GM19351 (cell line): ENCODE data around the gene SSR2.
"Not testable (repeated sequence)": the region's sequence is repeated elsewhere in the genome, so short reads cannot be mapped to it uniquely, and the experiment has no call there.

Experiments used
- ATAC-seq: cut with Tn5 transposase; IDR thresholded peaks from one replicate; pipeline ENCODE4 v1.9.1; 2021; ENCODE audit warnings: mild to moderate bottlenecking, moderate library complexity; ENCODE audit not compliant: unreplicated experiment

The SSR2 gene

DNA sequence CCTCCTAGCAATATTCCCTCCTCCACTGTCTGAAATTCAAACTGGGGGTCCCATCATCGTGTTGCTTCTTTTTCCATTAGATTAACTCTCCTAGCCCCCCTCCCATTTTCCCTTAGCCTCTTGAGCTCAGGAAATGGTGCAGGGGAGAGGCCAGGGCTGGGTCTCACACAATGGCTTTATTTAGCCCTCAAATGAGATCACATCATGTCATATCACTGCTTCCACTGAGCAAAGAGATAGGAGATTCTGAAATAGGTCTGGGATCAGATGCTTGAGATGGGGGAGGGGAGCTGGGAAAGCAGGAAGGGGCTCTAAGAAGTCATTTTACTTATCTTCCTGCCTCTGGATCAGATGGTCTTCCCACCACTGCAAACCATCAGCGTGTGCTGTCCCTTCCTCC, 24.6 kb downstream of the SSR2 start:
- ATAC-seq, result no peak

DNA sequence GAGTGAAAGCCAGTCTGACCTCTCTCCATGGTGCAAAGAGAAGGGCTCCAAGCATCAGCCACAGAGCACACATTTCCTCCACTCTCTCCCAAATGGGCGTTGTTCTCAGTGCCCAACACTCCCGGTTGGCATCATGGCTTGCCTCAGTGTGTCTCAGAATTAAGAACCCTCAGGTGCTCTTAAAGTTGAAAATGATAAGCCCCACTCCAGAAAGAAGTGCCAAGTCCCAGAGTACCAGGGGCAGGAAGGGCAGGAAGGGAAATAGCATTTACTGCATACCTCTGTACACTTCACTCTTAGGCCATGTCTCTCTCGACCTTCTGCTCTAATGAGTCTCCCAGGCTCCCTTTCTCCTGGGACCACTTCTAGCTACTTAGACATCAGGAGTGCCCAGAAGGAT, 27.2 kb downstream of the SSR2 start:
- ATAC-seq, result no peak

DNA sequence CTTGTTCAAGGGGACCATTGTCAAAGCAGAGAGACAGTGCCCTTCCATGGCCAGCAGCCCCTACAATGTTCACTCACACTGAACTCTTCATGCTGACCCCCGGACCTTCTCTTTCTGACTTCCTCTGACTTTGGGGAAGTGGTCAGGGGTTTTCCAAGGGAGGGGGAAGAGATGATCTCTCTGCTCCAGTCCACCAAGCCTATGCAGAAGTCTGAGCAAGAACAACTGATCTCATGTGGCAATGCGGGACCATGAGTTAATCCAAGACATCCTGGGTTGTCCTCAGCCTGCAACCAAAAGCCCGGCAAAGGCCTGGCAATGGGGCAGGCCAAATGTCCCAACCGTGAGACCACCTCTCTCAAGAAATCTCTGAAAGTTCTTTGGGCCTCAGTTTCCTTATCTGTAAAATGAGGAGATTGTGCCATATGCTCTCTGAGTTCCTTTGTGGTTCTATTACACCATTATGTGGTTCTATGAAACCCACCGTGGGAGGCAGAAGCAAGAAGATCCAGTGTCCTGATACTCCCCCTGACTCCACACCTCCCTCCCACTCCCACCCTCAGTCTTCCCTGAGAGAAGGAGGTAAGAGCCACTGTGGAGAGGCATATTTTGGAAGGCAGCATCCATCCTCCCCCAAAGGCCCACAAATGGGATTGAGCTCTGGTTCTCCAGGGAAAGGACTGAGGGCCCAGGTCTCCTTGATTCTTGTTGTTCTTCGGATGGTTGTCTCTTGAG, 30.6 kb downstream of the SSR2 start:
- no peak for ATAC-seq

DNA sequence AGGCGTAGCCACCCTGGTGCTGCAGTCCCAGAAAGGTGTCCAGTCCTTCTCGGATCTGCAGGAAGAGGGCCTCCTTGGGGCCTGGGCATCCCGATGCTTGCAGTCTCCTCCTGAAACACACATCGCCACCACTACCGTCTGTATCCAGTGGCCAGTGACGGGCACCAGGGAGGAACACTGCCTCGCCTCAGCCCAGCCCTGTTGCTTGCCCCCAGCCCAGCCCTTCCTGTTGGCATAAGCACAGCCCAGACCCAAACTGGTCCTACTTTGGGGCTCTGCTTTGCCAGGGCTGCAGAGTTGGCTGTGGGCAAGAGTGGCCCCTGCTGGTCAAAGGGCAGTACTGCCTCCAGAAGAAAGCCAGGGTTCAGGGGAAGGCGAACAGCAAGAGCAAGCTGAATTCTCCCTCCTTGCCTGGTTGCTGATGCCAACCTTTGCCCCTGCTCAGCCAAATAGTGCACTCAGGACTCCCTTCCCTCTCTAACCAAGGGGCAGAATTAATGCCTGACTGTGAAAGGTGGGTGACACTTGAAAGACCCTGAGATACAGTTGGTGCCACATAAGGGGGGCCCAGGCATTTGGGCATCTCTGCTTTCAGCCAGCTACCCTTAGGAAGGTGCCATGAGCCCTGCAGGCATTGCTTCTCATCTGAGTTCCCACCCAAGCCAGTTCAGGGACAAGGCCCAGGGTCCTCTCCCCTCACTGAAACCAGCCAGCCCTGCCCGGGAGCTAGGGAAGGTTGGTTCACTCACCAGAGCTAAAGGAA, 31.3 kb downstream of the SSR2 start:
- ATAC-seq, result peak; percentile 45

DNA sequence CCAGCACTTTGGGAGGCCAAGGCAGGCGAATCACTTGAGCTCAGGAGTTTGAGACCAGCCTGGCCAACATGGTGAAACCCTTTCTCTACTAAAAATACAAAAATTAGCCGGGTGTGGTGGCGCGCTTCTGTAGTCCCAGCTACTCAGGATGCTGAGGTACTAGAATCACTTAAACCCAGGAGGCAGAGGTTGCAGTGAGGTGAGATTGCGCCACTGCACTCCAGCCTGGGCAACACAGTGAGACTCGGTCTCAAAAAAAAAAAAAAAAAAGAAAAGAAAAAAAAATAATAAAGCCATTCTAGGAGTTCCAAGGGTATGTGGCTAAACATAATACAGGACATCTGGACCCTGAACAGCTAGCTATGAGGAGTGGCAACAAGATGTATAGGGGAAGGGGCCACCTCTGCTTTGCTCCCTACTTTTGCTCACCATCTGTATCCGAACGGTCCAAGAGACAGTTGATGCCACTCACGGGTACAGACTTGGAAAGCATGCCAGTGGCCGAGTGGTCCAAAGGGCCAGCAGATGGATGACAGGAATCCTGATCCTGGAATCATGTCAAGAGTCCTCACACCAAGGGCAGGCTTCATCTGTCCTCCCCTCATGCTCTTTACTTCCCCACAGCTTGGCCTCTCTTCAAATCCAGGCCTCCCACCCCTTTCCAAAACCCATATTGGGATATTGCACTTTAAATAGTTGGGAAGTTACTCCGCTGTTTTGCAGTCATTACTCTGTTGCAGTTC, 35.7 kb downstream of the SSR2 start:
- not testable (repeated sequence) for ATAC-seq

DNA sequence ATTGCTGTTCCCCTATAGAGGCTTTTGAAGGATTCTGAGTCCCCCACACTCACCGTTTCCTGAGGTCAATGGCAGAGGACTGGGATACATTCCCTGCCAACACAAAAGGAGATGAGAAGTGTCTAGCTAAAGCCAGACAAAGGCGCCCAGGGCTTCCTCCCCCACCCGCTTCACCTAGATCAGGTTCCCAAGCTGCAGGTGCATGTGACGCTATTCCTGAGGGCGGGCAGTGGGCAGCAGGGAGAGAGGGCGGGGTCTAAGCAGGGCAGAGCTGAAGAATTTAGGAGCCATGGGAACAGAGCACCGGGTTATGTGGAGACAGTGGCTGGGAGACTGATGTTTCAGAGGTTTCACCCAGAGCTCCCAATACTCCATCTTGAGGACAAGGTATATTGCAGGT, 36.4 kb downstream of the SSR2 start:
- ATAC-seq, result no peak

DNA sequence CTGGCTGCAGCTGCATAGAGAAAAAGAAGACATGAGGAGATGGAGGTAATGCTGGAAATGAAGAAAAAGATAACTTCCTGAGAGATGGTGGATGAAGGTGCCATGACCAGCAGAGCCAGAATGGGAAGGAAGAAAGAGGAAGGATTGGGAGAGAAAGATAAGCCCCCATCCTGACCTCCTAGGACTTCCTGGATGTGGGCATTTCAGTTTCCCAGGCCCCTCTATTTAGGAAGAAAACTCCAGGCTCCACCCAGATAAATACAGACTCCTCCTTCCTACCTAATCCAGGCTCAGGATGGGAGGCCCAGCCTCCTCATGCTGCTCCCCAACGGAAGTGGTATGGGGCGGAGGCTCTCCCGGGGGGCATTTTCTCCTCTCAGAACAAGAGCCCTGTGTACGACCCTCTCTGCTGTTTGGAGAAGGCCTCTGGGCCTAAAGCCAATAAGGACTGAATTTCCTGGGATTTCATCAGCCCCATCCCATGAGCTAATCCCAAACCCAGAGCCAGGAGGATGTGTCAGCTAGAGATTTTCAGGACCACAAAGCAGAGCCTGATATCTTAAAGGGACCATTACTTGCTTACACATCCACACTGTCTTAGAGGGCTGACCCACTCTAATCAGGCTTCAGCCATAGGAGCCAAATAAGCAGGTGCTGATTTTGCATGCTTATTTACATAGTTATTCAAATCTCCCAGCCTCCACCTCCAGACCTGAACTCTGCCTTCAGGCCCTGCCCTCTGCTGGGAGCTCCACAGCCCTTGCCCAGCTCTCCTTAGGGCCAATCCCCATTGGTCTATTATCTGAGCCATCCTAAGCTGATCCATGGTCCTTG, 37.3 kb downstream of the SSR2 start:
- ATAC-seq, result no peak

DNA sequence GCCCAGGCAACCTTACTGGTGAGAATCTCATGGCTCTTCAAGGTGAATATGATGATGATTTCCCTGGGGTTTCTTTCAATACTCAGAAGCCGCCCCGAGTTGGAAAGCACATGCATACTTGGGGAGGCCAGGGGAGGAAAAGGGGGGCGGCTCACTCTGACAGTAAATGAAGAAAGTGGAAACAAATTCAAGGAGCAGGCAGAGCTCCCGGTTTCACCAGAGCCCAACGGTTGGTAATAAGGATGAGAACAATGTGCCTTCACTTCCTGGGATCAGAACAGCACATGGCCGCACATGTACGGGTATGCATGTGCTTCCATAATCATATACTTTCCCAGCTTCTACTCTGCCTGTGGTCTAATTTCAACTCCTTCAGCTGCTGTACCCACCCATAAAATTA, 38.6 kb downstream of the SSR2 start:
- ATAC-seq, result no peak

DNA sequence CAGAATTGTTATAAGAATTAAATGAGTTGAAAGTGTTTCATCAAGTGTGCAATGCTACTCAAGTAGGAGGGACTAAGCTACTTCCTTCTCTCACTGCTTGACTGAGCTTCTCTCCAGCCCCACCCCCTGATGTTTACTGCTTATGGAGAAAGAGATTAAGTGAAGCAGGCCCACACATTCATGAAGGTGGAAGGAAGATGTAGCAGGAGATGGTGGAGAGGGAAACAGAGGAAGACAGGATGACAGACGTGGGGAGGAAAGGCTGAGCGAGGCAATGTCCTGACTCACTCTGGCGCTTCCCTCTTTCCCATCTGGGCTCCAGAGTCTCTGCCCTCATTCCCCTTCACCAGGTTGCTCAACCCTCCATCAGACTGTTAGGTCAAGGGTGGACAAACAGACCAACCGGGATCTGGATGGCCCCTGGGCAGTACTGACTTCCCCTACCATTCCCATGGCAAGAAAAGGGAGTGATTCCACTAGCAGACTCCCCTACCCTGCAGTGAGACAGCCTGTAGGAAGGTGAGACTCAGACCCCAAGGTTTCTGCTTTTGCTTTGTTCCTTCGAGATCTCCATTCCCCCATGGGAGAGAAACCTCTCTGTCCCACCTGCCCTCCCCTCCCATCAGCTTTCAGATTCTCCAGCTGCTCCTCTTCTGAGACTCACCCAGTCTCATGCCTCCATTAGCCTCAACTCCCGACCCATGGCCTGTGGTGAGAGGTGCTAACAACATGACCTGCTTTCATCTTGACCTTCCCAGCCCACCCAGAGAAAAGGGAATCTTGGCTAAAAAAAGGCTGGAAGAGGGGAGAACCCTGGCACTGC, 39.3 kb downstream of the SSR2 start:
- no peak for ATAC-seq

DNA sequence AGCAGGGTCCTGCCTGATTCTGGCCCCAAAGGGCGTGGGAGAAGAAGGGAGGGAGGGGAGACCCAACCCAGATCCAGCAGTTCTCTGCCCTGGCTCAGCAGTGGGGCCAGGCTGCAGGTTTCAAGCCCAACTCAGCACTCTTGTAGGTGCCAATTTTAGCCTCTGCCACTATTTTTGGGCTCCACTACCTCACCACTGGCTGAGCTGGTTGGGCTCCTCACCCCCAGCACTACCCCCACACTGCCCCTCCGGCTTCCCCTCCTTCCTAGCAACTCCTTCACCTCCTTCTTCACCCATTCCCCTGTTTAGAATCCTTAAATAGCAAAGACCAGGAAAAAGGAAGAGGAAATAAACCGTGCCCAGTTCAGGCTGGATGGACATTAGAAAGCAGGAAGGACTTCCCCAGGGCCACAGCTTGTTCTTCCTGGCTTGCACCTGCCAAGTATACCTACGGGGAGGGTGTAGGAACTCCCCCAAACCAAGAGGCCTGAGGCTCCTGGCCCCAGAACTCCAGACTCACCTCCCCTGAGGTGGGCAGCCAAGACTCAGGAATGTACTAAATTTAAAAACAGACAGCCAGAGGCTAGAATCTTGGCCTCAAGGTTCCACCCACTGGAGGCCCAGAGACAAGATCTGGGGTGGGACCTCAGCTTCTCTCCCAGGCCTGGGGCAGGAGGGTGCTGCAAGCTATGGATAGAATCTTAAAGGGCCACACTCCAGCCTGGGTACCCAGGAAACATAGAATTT, 41.0 kb downstream of the SSR2 start:
- ATAC-seq, result no peak

DNA sequence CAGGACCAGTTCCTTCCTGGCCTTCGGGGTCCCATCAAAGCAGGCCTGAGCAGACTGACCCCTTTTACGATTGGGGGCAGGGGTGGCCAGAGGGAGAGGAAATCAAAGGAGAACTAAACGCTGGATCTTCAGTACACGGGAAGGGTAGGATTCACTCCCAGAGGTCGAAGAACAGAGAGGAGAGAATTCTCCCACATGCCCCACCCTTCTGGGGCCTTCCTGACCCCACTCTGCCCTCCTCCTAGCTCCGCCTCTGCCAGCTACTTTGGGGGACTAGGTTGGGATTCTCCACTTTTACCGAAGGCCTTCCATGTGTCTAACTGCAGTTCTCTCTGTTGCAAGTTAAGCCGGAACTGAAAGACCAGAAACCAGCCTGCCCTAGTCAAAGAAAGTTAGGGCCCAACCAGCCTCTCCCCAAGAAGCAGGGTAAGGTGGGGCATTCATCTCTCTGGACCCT, 41.8 kb downstream of the SSR2 start:
- no peak for ATAC-seq

DNA sequence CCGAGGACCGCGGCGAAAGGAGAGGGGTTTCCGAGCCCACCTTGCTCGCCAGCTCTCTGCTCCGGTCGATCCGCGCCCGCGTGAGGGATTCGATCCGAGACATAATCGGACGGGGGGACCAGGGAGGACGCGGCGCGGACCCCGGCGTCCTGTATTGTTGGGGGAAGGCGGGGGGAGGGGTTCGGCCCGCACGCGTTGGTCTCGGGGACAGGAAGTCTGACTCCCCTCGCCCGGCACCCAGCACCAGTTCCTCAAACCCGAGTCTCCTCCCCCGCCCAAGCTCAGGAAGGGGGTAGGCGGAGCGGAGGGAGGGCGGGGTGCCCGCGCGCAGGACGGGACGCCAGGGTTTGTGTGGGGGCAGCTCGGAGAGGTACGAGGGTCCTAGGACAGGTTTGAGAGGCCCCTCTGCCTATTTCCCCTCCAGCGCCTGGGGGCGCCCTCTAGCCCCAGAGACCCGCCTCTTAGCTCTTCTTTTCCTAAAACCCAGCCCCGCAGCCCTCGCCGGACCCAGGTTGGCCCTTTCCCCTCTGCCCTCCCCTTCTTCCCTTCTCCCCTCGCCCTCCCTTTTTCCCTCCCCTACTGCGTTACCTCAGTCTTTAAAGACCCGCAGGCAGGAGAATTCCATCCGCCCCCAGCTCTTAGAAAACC, 42.3 kb downstream of the SSR2 start, which contains the start of gene ARHGEF2:
TSS of gene ARHGEF2 (minus strand) at position 223 of the 648 bp plus-strand sequence. CDS start at position 103, 120 bp downstream.
- peak; percentile 50 for ATAC-seq

DNA sequence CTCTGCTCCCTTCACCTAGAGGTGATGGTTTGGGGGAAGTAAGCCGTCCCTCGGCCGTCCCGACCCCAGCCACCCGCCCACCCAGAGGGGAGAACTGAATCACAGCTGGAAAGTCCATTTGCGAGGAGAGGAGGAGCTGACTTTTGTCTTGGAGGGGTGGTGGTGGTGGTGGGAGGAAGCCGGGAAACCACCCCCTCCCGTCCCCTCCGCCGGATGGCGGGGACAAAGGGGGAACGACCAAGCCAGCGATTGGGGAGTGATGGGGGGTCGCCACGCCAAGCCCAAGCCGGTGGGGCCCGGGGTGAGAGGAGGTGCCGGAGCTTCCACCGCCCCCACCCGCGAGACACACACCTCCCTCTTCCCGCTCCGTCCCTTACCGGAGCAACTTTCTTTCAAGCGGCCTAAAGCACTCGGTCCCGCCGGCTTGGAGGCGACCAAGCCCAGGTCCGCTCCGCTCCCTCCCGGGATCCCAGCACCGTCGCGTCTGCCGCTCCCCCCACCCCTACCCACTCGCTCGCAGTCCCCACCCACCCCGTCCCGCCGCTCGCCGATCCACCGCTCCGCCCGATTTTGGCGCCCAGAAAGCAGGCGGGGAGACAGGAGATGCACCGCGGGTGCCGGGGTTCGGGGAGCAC, 42.9 kb downstream of the SSR2 start:
- no peak for ATAC-seq

DNA sequence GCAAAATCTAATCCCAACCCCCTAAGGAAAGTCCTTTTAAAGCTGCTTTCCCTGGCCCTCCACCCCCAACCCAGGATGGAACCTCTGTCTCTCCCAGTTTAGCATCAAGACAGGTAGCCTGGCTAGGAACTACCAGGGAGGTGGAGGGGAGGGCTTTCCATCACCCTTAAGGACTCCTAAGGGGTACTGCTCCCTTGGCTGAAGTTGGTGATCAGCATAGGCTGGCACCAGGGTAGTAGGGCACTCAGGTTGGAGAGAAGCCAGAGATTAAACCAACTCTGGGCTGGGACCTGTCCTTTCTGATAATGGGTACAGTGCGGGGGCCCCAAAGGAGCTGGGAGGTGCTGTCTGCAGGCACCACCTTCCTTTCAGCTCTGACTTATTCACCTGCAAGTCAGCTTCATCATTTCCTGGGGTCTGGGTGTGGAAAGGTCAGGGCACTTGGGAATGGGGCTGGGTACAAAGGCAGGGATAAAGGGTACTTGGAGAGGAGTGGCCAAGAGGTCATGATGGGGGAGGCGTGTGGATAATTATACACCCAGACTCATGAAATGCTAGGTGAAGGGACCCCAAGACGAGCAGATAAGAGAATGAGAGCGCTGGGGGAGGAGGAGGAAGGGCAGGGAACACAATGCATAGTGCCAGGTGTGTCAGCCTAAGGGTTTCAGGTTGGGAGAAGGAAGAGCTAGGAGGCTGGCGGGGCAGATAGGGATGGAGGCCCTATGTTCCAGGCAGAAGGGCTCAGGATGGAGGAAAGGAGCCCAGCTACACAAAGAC, 43.6 kb downstream of the SSR2 start:
- no peak for ATAC-seq

DNA sequence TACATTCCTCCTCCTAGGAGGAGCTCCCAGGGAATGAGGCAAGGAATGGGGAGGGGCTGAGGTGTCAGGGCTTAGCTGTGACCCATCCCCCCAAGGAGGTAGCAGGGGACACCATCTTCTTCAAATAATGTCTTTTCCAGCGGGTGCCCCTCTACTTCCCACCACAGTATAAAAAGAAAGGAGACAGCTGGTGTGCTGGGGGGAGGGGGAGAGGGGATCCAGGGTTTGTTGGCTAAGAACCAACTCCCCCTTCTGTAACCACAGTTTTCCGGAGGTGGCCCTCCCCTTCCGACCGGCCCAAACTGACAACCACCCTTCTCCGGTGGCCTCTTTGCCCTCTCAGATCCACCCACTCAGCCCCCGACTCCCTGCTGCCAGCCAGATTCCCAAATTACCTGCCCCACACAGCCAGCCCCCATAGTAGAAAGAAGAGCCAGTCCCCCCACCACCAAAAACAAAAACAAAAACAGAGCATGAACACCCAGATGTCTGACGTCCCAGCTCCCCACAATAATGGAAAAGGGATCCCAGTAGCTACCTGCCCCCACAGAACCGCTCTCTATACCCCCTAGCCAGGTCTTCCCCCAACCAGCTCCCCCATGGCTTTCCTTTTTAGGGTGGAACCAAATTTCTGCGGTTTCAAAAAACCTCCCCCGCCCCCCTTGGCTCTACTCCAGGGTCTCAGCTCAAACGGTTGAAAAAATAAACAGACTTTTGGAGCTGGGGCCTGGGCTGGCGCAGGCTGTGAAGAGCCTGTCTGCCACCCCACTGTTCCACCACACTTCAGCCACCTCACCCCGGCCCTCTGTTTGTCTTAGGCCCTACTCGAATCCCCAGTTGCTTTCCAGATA, 44.5 kb downstream of the SSR2 start:
- no peak for ATAC-seq

DNA sequence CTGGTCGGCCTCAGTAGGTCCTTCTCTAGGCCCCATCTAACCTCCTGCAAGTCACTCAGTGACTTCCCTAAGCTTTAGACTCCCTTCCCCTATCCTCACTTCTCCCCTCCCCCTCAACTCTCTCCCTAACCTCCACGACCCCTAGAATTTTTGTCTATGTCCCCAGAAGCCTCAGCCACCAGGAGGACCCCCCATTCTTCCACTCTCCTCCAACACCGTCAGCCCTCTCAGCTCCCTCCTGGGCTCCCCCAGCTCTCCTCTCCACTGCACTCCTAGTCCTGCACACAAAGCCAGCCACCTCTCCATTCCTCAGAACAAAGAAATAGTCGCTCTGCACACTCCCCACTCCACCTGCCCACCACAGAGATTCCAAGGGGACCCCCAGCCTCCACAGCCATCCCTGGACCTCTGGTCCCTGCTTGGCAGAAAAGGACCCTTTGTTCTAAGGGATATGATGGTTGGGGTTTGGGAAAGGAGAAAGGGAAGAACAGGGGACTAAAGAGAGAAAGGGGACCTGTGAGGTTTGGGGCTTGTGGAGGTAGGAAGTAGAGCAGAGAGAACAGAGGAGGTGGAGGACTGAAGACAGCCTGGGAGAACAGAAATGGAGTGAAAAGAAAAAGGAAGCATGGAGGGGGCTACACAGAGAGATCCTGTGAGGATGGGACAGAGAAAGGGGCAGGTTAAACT, 45.2 kb downstream of the SSR2 start:
- no peak for ATAC-seq
